ENCODE measurements around the gene IL5.

IL5 gene

GRCh38 chr5:132499440-132500243 lies 43.7 kb downstream of the IL5 start:
- DNase-seq (ENCODE audit: extremely low read depth in 1 of 2, low read depth in 1 of 2), result no peak

GRCh38 chr5:132498686-132499271 lies 44.5 kb downstream of the IL5 start:
- DNase-seq (ENCODE audit: extremely low read depth in 1 of 2, low read depth in 1 of 2), result no peak

GRCh38 chr5:132498152-132498551 lies 45.2 kb downstream of the IL5 start:
- DNase-seq (ENCODE audit: extremely low read depth in 1 of 2, low read depth in 1 of 2), result no peak

- DNase-seq (ENCODE audit: extremely low read depth in 1 of 2, low read depth in 1 of 2), result no peak
Observed at GRCh38 chr5:132497488-132497997, 45.8 kb downstream of the IL5 start.

GRCh38 chr5:132496631-132497487 lies 46.5 kb downstream of the IL5 start:
- peak in 1 of 2 donors; percentile 44 for DNase-seq (ENCODE audit: extremely low read depth in 1 of 2, low read depth in 1 of 2)

- DNase-seq (ENCODE audit: extremely low read depth in 1 of 2, low read depth in 1 of 2), result peak; percentile 48 to 72
Observed at GRCh38 chr5:132496191-132496630, 47.1 kb downstream of the IL5 start.

- peak in 1 of 2 donors; percentile 39 for DNase-seq (ENCODE audit: extremely low read depth in 1 of 2, low read depth in 1 of 2)
Observed at GRCh38 chr5:132495667-132496190, 47.6 kb downstream of the IL5 start.

GRCh38 chr5:132493821-132494220 lies 49.5 kb downstream of the IL5 start:
- no peak for DNase-seq (ENCODE audit: extremely low read depth in 1 of 2, low read depth in 1 of 2)

- no peak for DNase-seq (ENCODE audit: extremely low read depth in 1 of 2, low read depth in 1 of 2)
Observed at GRCh38 chr5:132493241-132493640, 50.1 kb downstream of the IL5 start.

GRCh38 chr5:132492386-132493125 lies 50.8 kb downstream of the IL5 start:
- no peak for DNase-seq (ENCODE audit: extremely low read depth in 1 of 2, low read depth in 1 of 2)

Data from activated CD8-positive, alpha-beta memory T cell treated with anti-CD3 and anti-CD28 coated beads for 1 hour (primary cell).